ENCODE results near the gene MAML2. TPM values are rescaled to one million over a fixed set of nuclear protein-coding genes. Genes with fewer than 3 reads are reported as not detected.

Gene MAML2
- total RNA-seq, 1 experiment from 2014 or later = 2.7 TPM

GRCh38 chr11:96096360-96096759 lies 246.6 kb downstream of the MAML2 start:
- H3K36me3 Mint-ChIP-seq (ENCODE audit: insufficient read depth in 1 of 3, low read depth in 3 of 3) = no peaks in the 10 kb centered on the region
- 0 out of 2 replicates have a peak, but pooled peaks cover 3% of the 10 kb centered on the region for H3K4me1 ChIP-seq (ENCODE audit: insufficient read depth, low read length)
- peaks cover 18 to 26% of the 10 kb centered on the region in 2 experiments for H3K4me1 Mint-ChIP-seq
- H3K23me2 ChIP-seq (ENCODE audit: insufficient read length, low read depth, low read length, poor library complexity, severe bottlenecking) = no peaks in the 10 kb centered on the region
- no peaks in the 10 kb centered on the region for H3K27me3 Mint-ChIP-seq (ENCODE audit: low read depth)
- H2BK5ac ChIP-seq (ENCODE audit: insufficient read length, low read length) = no peak overlapping the region
- H3K9me3 Mint-ChIP-seq = no peaks in the 10 kb centered on the region
- no peak overlapping the region for H3K23ac ChIP-seq (ENCODE audit: insufficient read length, low read depth, low read length)
- DNase-seq = no peak
- H3K56ac ChIP-seq (ENCODE audit: insufficient read length, low read depth, low read length) = no peak overlapping the region
- H4K5ac ChIP-seq (ENCODE audit: insufficient read length, low read depth, low read length) = no peak overlapping the region
- H2BK120ac ChIP-seq (ENCODE audit: low read depth, low read length, poor library complexity, severe bottlenecking) = no peak overlapping the region
- H4K20me1 ChIP-seq (ENCODE audit: control insufficient read depth, insufficient read depth, insufficient read length) = no peaks in the 10 kb centered on the region
- no peaks in the 10 kb centered on the region for H3K9me3 ChIP-seq (ENCODE audit: control insufficient read depth, low read depth, low read length)
- no peak overlapping the region for H2BK12ac ChIP-seq (ENCODE audit: insufficient read length, low read depth, low read length)
- no peak overlapping the region for H3K9ac ChIP-seq (ENCODE audit: extremely low read depth, insufficient read length, low read length)
- no peak for TF ChIP-seq CTCF (conservative IDR thresholded peaks at IDR 0.05)
- H4K91ac ChIP-seq (ENCODE audit: insufficient read length, low read depth, low read length) = no peak overlapping the region
- H3K4ac ChIP-seq (ENCODE audit: low read depth, low read length) = no peak overlapping the region
- H3K27ac Mint-ChIP-seq = no peak overlapping the region
- no CpG with 5 or more reads among the region's 4 CpGs for WGBS (ENCODE audit: extremely low coverage, insufficient read length, low lambda C conversion rate)
- no peak overlapping the region for H3K4me3 Mint-ChIP-seq
- no peak overlapping the region for H3K18ac ChIP-seq (ENCODE audit: insufficient read length, low read depth, low read length)
- no peak overlapping the region for H2AFZ ChIP-seq (ENCODE audit: low read length)
- H2BK15ac ChIP-seq (ENCODE audit: low read depth, low read length) = no peak overlapping the region
- H4K8ac ChIP-seq (replicated peaks; ENCODE audit: insufficient read length, low read depth, low read length) = no peak overlapping the region
- H3K79me2 ChIP-seq (ENCODE audit: insufficient read depth, low read length) = no peaks in the 10 kb centered on the region
- no peak overlapping the region for H2BK20ac ChIP-seq (ENCODE audit: low read depth, low read length, poor library complexity, severe bottlenecking)
- H3K27ac ChIP-seq (ENCODE audit: insufficient read length, low read depth, low read length) = no peak overlapping the region
- H3T11ph ChIP-seq (ENCODE audit: low read length) = no peak overlapping the region
- no peaks in the 10 kb centered on the region for H3K27me3 ChIP-seq (ENCODE audit: insufficient read depth, low read length)
- no peak overlapping the region for H2AK5ac ChIP-seq (ENCODE audit: insufficient read length, low read length)
- no peaks in the 10 kb centered on the region for H3K79me1 ChIP-seq (ENCODE audit: insufficient read depth, low read depth, low read length, poor library complexity, severe bottlenecking)
- H3K4me2 ChIP-seq (ENCODE audit: insufficient read depth, insufficient read length, low read length) = no peak overlapping the region
- no peak overlapping the region for H3K14ac ChIP-seq (ENCODE audit: insufficient read depth, low read length)
